Activated B cell treated with CpG ODN at 0.5 μM for 24 hours (primary cell): Measurements from ENCODE around the gene CPPED1. TPM values are rescaled to one million over a fixed set of nuclear protein-coding genes. Genes with fewer than 3 reads are reported as not detected.

Experiments
- ATAC-seq: fragments of 200-7000 bp; cut with Tn5 transposase; one replicate; pipeline ENCODE4 v1.10.0; 2021; ENCODE audit warnings: low read depth, mild to moderate bottlenecking, moderate library complexity
- CTCF ChIA-PET: fragments of 350-600 bp; sonication (Branson Sonifier 250); formaldehyde crosslinking; loops from one replicate; lab custom pipeline; 2021; ENCODE audit warnings: antibody characterized with exemption; lab: Charles Lee
- POLR2A ChIA-PET: fragments of 350-600 bp; sonication (Branson Sonifier 250); formaldehyde crosslinking; loops from one replicate; lab custom pipeline; 2021; ENCODE audit warnings: antibody characterized with exemption; lab: Charles Lee
- DNase-seq: peaks from one replicate; pipeline ENCODE4 v3.0.0; 2022
- H3K27ac Mint-ChIP-seq: one replicate; pipeline ENCODE4 v1.8.0; 2020; ENCODE audit warnings: mixed read lengths
- H3K27me3 Mint-ChIP-seq: one replicate; pipeline ENCODE4 v1.8.0; 2021; ENCODE audit warnings: mixed read lengths
- H3K36me3 Mint-ChIP-seq: one replicate; pipeline ENCODE4 v1.8.0; 2021; ENCODE audit warnings: low read depth, mixed read lengths
- H3K4me1 Mint-ChIP-seq: one replicate; pipeline ENCODE4 v1.8.0; 2021; ENCODE audit warnings: mixed read lengths
- H3K4me3 Mint-ChIP-seq: one replicate; pipeline ENCODE4 v1.8.0; 2020; ENCODE audit warnings: mild to moderate bottlenecking, mixed read lengths
- H3K9me3 Mint-ChIP-seq: one replicate; pipeline ENCODE4 v1.8.0; 2020; ENCODE audit warnings: mixed read lengths
- intact Hi-C: fragments of 100-400 bp; cut with micrococcal nuclease; formaldehyde crosslinking; loops from one replicate; pipeline ENCODE4 v1.15.1; 2024
- total RNA-seq: library from RNA; stranded (reverse); gene quantifications from 2 replicates; pipeline ENCODE4 v1.2.3, GENCODE V29; 2022
- TF ChIP-seq, protein P1 (sequence below): fragments of 200-600 bp; IDR thresholded peaks from one replicate; pipeline ENCODE4 v1.8.0; 2022; ENCODE audit warnings: antibody characterized with exemption, mild to moderate bottlenecking

CPPED1 gene
- total RNA-seq, 1 donor from 2014 or later = 14.1 TPM

DNA sequence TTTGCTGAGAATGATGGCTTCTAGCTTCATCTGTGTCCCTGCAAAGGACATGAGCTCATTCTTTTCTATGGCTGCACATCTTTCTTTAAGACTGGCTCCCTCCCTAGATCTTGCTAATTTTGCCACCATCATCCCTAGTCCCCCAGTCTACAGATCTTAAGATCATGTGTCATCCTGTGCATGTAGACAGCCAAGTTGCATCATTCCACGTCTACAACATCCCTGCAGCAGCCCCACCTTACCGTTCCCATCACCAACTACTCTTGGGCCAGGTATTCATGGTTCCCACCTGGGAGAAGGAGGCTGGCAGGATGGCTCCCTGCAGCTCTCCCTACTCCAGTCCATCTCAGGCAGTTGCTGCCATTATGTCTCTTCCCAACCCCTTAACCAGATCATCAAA lies 12.3 kb downstream of the CPPED1 start:
- no peaks in the 10 kb centered on the region for H3K4me1 Mint-ChIP-seq
- H3K4me3 Mint-ChIP-seq = no peak overlapping the region
- ChIA-PET CTCF (no interaction called here), POLR2A (no interaction called here)
- no peak overlapping the region for H3K27ac Mint-ChIP-seq
- TF ChIP-seq, protein P1, sequence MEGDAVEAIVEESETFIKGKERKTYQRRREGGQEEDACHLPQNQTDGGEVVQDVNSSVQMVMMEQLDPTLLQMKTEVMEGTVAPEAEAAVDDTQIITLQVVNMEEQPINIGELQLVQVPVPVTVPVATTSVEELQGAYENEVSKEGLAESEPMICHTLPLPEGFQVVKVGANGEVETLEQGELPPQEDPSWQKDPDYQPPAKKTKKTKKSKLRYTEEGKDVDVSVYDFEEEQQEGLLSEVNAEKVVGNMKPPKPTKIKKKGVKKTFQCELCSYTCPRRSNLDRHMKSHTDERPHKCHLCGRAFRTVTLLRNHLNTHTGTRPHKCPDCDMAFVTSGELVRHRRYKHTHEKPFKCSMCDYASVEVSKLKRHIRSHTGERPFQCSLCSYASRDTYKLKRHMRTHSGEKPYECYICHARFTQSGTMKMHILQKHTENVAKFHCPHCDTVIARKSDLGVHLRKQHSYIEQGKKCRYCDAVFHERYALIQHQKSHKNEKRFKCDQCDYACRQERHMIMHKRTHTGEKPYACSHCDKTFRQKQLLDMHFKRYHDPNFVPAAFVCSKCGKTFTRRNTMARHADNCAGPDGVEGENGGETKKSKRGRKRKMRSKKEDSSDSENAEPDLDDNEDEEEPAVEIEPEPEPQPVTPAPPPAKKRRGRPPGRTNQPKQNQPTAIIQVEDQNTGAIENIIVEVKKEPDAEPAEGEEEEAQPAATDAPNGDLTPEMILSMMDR = no peak
- intact Hi-C loops = no loop called here
- H3K9me3 Mint-ChIP-seq = peaks cover 4% of the 10 kb centered on the region
- peaks cover 7% of the 10 kb centered on the region for H3K36me3 Mint-ChIP-seq
- DNase-seq (no peak), ATAC-seq (no peak)
- no peaks in the 10 kb centered on the region for H3K27me3 Mint-ChIP-seq

DNA sequence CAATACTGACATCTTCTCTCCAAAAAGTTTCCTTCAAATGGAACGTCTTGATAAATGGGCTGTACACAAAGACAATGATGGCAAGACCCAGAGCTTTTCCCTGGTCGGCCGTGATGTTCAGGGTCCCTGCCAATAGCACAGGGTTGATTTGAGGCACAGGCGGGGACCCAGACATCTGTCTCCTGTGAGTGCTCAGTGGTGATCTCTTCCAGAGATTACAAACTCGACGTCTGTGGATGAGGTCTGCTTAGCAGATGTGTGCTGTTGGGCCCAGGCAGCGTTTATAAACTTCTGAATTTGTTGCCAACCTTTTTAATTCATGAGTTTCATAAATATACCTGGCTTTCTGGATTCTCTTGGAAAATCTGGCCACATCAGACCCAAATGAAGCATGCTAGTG lies 14.9 kb downstream of the CPPED1 start:
- TF ChIP-seq, protein P1 = no peak
- intact Hi-C loops = no loop called here
- Mint-ChIP-seq H3K4me1 (no peaks in the 10 kb centered on the region), H3K4me3 (no peak overlapping the region), H3K27me3 (no peaks in the 10 kb centered on the region), H3K36me3 (peaks cover 10% of the 10 kb centered on the region), H3K9me3 (peaks cover 4% of the 10 kb centered on the region), H3K27ac (no peak overlapping the region)
- DNase-seq (no peak), ATAC-seq (no peak)
- ChIA-PET POLR2A (no interaction called here), CTCF (no interaction called here)

DNA sequence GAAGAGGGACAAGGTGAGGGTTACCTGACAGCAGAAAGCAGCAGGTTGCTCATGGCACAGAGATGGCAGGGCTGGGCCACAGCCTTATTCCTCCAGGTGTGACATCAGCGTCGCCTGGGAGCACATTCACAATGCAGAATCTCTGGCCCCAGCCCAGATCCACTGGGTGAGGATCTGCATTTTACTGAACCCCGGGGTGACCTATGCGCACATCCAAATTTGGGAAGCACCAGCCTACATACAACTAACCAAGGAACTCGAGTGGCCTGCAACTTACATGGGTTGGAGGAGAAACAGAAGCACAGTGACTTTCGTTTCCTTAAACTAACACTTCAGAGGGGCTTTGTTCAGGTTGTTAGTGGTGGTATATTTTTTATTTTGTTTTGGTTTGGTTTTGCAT lies 17.6 kb downstream of the CPPED1 start:
- DNase-seq = no peak
- intact Hi-C loops = no loop called here
- ATAC-seq = no peak
- Mint-ChIP-seq H3K27me3 (no peaks in the 10 kb centered on the region), H3K4me1 (no peaks in the 10 kb centered on the region), H3K36me3 (peaks cover 9% of the 10 kb centered on the region), H3K9me3 (no peaks in the 10 kb centered on the region), H3K27ac (no peak overlapping the region), H3K4me3 (no peak overlapping the region)
- TF ChIP-seq, protein P1 = no peak
- CTCF ChIA-PET = no interaction called here
- POLR2A ChIA-PET = no interaction called here

DNA sequence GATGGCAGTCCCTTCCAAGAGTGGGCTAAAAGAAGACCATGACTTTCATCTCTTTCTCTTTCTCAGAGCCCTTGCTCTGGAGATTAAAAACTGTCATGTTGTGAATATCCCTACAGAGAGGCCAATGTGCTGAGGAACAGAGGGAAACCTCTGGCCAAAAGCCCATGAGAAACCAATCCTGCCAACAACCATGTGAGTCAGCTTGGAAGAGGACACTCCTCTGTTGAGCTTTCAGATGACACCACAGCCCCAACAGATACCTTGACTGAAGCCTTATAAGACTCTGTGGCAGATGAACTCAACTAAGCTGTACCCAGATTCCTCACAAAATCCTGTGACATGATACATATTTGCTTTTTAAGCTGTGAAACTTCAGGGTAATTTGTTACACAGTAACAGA lies 19.6 kb downstream of the CPPED1 start:
- ATAC-seq (no peak), DNase-seq (no peak)
- ChIA-PET CTCF (interaction anchor here (0.6 kb wide), 1 partner anchor 690 kb away, joined by 3 read pairs; no protein-coding TSS in a partner anchor), POLR2A (interaction anchor here (0.7 kb wide), 1 partner anchor 933 kb away, joined by 5 read pairs; no protein-coding TSS in a partner anchor)
- H3K27ac Mint-ChIP-seq = no peak overlapping the region
- no peaks in the 10 kb centered on the region for H3K9me3 Mint-ChIP-seq
- H3K27me3 Mint-ChIP-seq = no peaks in the 10 kb centered on the region
- no peaks in the 10 kb centered on the region for H3K4me1 Mint-ChIP-seq
- H3K36me3 Mint-ChIP-seq = peaks cover 24% of the 10 kb centered on the region
- H3K4me3 Mint-ChIP-seq = no peak overlapping the region
- intact Hi-C loops = no loop called here
- TF ChIP-seq, protein P1 = no peak

DNA sequence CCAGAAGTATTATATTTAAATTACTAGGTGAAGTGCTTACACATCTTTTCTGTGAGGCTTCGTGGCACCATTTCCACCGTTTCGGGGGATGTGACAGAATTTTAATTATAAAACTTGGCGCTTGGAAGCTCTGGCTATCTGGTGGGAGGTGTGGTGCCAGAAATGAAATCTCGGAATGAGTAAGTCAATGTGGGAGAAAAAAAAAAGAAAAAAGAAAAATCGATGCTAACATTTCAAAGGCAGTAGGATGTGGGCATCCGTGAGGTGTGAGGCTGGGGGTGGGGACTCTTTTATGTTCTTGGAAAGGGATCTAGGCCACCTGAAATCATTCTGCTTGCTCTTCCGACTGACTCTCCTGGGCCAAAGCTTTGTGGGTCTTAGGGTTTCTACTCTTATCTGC lies 21.9 kb downstream of the CPPED1 start:
- no peaks in the 10 kb centered on the region for H3K27me3 Mint-ChIP-seq
- ChIA-PET CTCF (no interaction called here), POLR2A (no interaction called here)
- H3K4me1 Mint-ChIP-seq = no peaks in the 10 kb centered on the region
- H3K4me3 Mint-ChIP-seq = no peak overlapping the region
- DNase-seq (no peak), ATAC-seq (no peak)
- peaks cover 30% of the 10 kb centered on the region for H3K36me3 Mint-ChIP-seq
- intact Hi-C loops = no loop called here
- H3K9me3 Mint-ChIP-seq = no peaks in the 10 kb centered on the region
- no peak overlapping the region for H3K27ac Mint-ChIP-seq
- TF ChIP-seq, protein P1 = no peak
